BLaER1 (cell line): Measurements from ENCODE around the gene IL1RAP.
"Not testable (repeated sequence)": the region's sequence is repeated elsewhere in the genome, so short reads cannot be mapped to it uniquely, and the experiment has no call there.

Experiments used
- H3K27ac ChIP-seq: shearing (Covaris generic); formaldehyde crosslinking; 2 replicates; pipeline ENCODE4 v1.8.1; 2022
- H3K27me3 ChIP-seq: shearing (Covaris generic); formaldehyde crosslinking; 2 replicates; pipeline ENCODE4 v1.8.1; 2022
- H3K36me3 ChIP-seq: shearing (Covaris generic); formaldehyde crosslinking; 2 replicates; pipeline ENCODE4 v1.8.1; 2022
- H3K4me1 ChIP-seq: shearing (Covaris generic); formaldehyde crosslinking; 2 replicates; pipeline ENCODE4 v1.8.1; 2022
- H3K4me2 ChIP-seq: shearing (Covaris generic); formaldehyde crosslinking; 2 replicates; pipeline ENCODE4 v1.8.1; 2022
- H3K4me3 ChIP-seq: shearing (Covaris generic); formaldehyde crosslinking; 2 replicates; pipeline ENCODE4 v1.8.1; 2022
- H3K9ac ChIP-seq: shearing (Covaris generic); formaldehyde crosslinking; 2 replicates; pipeline ENCODE4 v1.8.1; 2022
- H3K9me3 ChIP-seq: shearing (Covaris generic); formaldehyde crosslinking; 2 replicates; pipeline ENCODE4 v1.8.1; 2022
- H4K20me1 ChIP-seq: shearing (Covaris generic); formaldehyde crosslinking; 2 replicates; pipeline ENCODE4 v1.8.1; 2022
- Cebpa-rat ChIP-seq: shearing (Covaris generic); IDR thresholded peaks from 2 replicates; pipeline ENCODE4 v1.8.1; 2022

IL1RAP gene

DNA sequence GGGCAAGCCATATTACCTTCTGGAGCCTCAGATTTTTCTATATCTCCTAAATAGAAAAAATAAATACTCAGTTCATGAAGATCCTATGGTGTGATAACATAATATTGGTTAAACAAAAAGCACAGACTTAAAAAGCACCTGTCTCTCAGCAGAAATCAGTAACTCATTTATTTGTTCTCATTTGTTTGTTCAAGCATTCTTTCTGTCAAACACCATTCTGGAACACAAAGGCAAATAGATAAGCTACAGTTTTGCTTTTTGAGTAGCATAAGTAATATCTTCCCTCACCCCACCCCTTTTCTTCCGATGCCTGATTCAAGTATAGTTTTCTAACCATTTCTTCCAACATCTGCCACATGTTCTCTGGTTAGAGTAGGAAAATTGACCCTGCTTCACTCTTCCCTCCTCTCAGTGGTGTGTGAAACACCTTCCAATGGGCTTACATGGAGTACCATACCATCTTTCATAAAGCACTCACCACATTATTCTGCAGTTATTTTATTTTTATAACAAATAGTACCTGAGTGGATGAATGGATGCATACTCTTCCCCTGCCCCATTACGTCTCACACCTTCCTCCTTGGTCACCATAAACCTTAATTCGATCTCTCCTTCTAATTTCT, 8.4 kb upstream of the IL1RAP start:
- Histone ChIP-seq H3K36me3 (no peaks in the 10 kb centered on the region), H3K4me1 (0 out of 2 replicates have a peak, but pooled peaks cover 4% of the 10 kb centered on the region), H3K9me3 (no peaks in the 10 kb centered on the region), H3K27ac (no peak overlapping the region), H3K9ac (no peak overlapping the region), H3K4me3 (no peak overlapping the region), H4K20me1 (no peaks in the 10 kb centered on the region), H3K27me3 (no peaks in the 10 kb centered on the region), H3K4me2 (no peak overlapping the region)
- no peak for TF ChIP-seq Cebpa-rat

DNA sequence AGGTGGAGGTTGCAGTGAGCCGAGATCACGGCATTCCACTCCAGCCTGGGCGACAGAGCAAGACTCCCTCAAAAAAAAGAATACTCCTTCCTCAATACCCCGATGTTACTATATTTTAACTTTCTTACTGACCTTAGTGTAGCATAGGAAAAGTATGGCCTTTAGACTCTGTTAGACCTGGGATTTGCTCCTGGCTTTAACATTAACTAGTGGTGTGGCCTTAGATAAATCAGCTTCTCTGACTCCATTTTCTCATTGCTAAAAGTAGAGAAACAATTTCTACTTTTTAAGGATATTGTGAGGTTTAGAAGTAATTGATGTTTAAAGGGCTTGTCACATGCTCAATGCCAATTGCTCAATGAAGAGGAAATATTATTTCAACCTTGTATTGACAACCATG, 7.6 kb upstream of the IL1RAP start:
- H3K4me1 ChIP-seq, result 0 out of 2 replicates have a peak, but pooled peaks cover 4% of the 10 kb centered on the region
- no peak overlapping the region for H3K27ac ChIP-seq
- no peaks in the 10 kb centered on the region for H3K27me3 ChIP-seq
- no peak overlapping the region for H3K4me3 ChIP-seq
- no peak for TF ChIP-seq Cebpa-rat
- no peak overlapping the region for H3K9ac ChIP-seq
- H3K4me2 ChIP-seq, result no peak overlapping the region
- H4K20me1 ChIP-seq, result no peaks in the 10 kb centered on the region
- no peaks in the 10 kb centered on the region for H3K9me3 ChIP-seq
- no peaks in the 10 kb centered on the region for H3K36me3 ChIP-seq

DNA sequence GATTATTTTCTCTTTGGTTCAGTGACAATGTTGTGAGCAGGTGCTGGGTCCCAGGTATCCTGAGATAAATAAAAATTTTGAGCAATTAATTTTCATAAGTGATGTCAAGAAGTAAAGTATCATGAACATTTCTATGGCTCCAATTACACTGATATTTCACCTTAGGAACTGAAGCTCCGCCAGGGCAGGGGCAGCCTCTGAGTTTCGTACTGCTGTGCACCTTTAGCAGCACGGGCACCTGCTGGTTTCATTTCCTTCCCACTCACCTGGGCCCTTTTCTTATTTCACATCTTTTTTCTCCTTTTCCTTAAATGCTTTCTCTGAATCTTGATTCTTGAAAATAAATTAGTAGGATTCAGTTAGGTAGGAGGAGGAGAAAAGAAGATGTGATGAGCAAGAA, 1.2 kb upstream of the IL1RAP start:
- Histone ChIP-seq H3K27me3 (no peaks in the 10 kb centered on the region), H3K36me3 (no peaks in the 10 kb centered on the region), H3K4me2 (no peak overlapping the region), H3K9ac (no peak overlapping the region), H4K20me1 (no peaks in the 10 kb centered on the region), H3K4me3 (no peak overlapping the region), H3K9me3 (no peaks in the 10 kb centered on the region), H3K4me1 (0 out of 2 replicates have a peak, but pooled peaks cover 4% of the 10 kb centered on the region), H3K27ac (no peak overlapping the region)
- no peak for TF ChIP-seq Cebpa-rat

DNA sequence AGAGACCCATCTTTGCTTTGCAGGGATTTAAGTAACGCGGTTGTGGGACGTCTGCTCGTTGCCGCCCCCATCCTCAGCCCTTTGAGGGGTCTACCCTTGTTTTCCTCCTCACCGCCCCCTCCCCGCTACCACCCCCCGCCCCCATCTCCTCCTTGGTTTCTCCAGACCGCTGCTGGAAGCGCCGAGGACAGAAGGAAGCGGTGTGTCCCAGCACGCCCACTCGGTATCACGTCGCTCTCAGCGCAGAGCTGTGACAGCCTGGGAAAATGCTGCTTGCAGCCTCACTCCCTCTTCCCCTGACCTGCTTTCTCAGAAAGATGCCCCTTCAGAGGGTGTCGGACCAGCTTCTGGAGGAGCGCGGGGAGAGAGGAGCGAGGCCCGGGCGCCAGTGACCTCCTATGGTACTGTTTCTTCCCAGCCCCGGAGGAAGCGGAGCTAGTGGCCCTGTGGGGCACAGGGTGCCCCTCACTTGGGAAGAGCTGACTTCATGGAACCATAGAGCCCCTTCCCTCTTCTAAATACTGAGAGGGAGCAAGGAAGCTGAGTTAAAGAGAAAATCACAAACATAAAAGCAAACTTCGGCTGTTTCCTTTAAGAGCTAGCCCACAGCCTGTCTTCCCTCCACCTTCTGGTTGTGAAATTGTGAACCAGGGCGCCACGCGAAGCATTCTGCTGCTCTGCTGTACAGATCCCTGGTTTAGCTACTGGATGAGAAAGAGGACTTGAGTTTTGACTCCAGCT, 698 bp downstream of the IL1RAP start:
- peak overlapping the region; percentile 76 for H3K9ac ChIP-seq

DNA sequence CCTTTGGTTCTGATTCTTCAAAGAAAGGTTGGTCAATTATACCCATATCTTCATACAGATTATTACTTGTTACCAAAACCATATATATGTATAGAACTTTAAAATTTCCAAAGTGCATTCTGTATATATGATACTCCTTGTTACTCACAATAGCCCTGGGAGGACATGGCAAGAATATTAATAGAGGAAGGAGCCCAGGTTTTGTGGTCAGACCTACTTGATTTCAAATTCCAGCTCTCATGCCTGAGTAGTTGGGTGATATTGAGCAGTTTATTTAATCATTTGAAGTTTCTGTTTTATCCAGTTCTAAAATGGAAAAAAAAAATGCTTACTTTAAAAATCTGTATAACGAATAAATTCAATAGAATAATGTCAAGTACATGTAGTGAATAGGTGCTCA, 2.5 kb downstream of the IL1RAP start:
- no peak overlapping the region for H3K27ac ChIP-seq
- H3K4me3 ChIP-seq, result no peak overlapping the region
- no peak for TF ChIP-seq Cebpa-rat
- no peaks in the 10 kb centered on the region for H3K36me3 ChIP-seq
- no peaks in the 10 kb centered on the region for H4K20me1 ChIP-seq
- H3K4me2 ChIP-seq, result no peak overlapping the region
- no peak overlapping the region for H3K9ac ChIP-seq
- H3K27me3 ChIP-seq, result no peaks in the 10 kb centered on the region
- H3K4me1 ChIP-seq, result no peaks in the 10 kb centered on the region
- no peaks in the 10 kb centered on the region for H3K9me3 ChIP-seq

More for the DNA sequence above, 698 bp downstream of the IL1RAP start:
- no peaks in the 10 kb centered on the region for H3K9me3 ChIP-seq
- peak overlapping the region; percentile 80 for H3K4me3 ChIP-seq
- H3K27me3 ChIP-seq, result no peaks in the 10 kb centered on the region
- H3K4me1 ChIP-seq, result no peaks in the 10 kb centered on the region
- no peaks in the 10 kb centered on the region for H4K20me1 ChIP-seq
- peak overlapping the region; percentile 81 for H3K4me2 ChIP-seq
- TF ChIP-seq Cebpa-rat, result no peak
- H3K27ac ChIP-seq, result no peak overlapping the region
- H3K36me3 ChIP-seq, result no peaks in the 10 kb centered on the region

DNA sequence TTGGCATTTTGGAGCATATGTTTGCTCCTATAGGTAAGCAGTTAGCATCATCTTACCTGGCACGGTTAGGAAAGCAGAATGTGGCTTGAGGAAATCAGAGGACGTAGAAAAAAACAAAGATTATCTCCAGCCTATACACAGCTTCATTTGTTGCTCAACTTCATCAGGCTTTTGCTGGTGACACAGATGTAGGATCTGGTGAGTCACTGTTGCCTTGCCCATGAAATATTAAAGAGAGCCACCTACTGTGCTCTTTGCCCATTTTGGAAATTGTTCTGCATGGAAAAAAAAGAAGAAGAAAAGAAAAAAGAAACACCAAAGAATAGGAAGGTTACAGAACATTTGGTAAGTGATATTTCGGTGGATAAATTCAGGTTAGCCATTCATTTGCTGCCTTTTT, 3.8 kb downstream of the IL1RAP start:
- H3K27me3 ChIP-seq, result no peaks in the 10 kb centered on the region
- no peaks in the 10 kb centered on the region for H3K9me3 ChIP-seq
- TF ChIP-seq Cebpa-rat, result no peak
- H3K9ac ChIP-seq, result no peak overlapping the region
- no peaks in the 10 kb centered on the region for H3K36me3 ChIP-seq
- no peak overlapping the region for H3K27ac ChIP-seq
- H3K4me3 ChIP-seq, result no peak overlapping the region
- H3K4me2 ChIP-seq, result no peak overlapping the region
- H4K20me1 ChIP-seq, result no peaks in the 10 kb centered on the region
- no peaks in the 10 kb centered on the region for H3K4me1 ChIP-seq

DNA sequence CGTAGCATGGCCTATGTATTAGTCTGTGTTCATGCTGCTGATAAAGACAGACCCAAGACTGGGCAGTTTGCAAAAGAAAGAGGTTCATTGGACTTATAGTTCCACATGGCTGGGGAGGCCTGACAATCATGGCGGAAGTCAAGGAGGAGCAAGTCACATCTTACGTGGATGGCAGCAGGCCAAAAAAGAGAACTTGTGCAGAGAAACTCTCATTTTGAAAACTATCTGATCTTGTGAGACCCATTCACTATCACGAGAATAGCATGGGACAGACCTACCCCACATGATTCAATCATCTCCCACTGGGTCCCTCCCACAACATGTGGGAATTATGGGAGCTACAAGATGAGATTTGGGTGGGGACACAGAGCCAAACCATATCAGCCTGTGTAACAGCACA, 4.6 kb downstream of the IL1RAP start:
- not testable (repeated sequence) for H3K4me1 ChIP-seq, H3K27ac ChIP-seq, H3K36me3 ChIP-seq, H4K20me1 ChIP-seq, H3K9me3 ChIP-seq, H3K4me2 ChIP-seq, H3K9ac ChIP-seq, H3K4me3 ChIP-seq, H3K27me3 ChIP-seq

DNA sequence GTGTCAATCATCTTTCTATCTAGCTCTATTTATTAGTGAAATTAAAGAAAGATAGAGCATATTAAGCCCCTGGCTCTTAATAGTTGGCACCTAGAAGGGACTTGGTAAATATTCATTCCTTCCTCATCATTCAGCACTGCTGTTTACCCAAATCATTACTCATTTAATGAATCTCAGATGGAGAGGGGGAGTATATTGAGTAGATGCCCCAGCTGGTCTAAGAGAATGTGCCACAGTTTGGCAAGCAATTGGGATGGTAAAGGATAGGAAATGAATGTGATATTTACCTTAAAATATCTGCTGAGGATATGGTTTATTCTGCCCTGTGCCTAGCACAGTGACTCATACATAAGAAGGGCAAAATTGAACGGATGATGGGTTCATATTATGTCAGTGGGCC, 6.0 kb downstream of the IL1RAP start:
- Histone ChIP-seq H3K4me2 (no peak overlapping the region), H3K9me3 (no peaks in the 10 kb centered on the region), H3K4me3 (no peak overlapping the region), H4K20me1 (no peaks in the 10 kb centered on the region), H3K4me1 (no peaks in the 10 kb centered on the region), H3K9ac (no peak overlapping the region), H3K36me3 (no peaks in the 10 kb centered on the region), H3K27me3 (no peaks in the 10 kb centered on the region), H3K27ac (no peak overlapping the region)
- TF ChIP-seq Cebpa-rat, result no peak

DNA sequence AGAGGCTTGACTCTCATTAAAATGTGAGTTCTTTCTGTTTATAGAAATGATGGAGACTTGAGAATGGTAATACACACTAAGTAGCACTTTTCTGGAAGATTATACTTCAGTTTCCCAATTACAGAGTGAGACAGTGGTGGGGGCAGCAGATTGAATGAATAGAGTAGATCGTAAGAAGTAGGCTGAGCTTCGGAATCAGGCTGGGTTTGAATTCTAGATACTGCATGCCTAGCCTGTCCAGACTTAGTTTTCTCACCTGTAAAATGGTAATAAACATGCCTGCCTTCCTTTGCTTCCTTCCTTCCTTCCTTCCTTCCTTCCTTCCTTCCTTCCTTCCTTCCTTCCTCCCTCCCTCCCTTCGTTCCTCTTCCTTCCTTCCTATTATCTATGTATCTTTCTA, 8.1 kb downstream of the IL1RAP start:
- H3K27ac ChIP-seq, result no peak overlapping the region
- no peak for TF ChIP-seq Cebpa-rat

DNA sequence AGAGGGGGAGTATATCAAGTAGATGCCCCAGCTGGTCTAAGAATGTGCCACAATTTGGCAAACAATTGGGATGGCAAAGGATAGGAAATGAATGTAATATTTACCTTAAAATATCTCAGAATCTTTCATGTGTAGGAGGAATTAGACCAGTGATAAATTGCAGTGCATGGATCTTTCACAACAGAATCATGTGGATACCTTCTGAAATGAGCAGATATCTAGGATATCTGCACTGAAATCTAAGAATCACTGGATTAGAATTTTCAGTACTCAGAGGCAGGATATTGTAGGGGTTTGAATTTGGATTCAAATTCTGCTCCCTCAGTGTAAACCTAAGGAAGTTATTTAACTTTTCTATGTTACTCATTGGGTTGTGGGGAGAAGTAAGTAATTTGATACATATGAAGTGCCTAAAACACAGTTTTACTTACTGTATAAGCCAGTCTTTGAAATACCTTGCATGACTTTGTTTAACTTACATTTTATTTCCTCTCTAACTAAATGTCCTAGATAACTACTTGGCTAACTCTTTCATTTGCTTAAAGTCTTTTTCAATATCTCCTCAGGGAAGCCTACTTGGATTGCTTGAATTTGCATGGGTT, 8.8 kb downstream of the IL1RAP start:
- Histone ChIP-seq H3K27me3 (no peaks in the 10 kb centered on the region), H3K9ac (no peak overlapping the region), H3K27ac (no peak overlapping the region), H3K9me3 (no peaks in the 10 kb centered on the region), H4K20me1 (no peaks in the 10 kb centered on the region), H3K4me2 (no peak overlapping the region), H3K4me1 (no peaks in the 10 kb centered on the region), H3K4me3 (no peak overlapping the region), H3K36me3 (no peaks in the 10 kb centered on the region)
- TF ChIP-seq Cebpa-rat, result no peak

More for the DNA sequence above, 8.1 kb downstream of the IL1RAP start:
- H3K36me3 ChIP-seq, result no peaks in the 10 kb centered on the region
- no peak overlapping the region for H3K4me3 ChIP-seq
- H3K9ac ChIP-seq, result no peak overlapping the region
- H3K4me1 ChIP-seq, result no peaks in the 10 kb centered on the region
- H4K20me1 ChIP-seq, result no peaks in the 10 kb centered on the region
- no peaks in the 10 kb centered on the region for H3K27me3 ChIP-seq
- H3K4me2 ChIP-seq, result no peak overlapping the region
- H3K9me3 ChIP-seq, result no peaks in the 10 kb centered on the region
